HepG2 (cell line): ENCODE data around the gene ANTKMT. TPM values are rescaled to one million over a fixed set of nuclear protein-coding genes. Genes with fewer than 3 reads are reported as not detected.

Source experiments
- ATF2 ChIP-seq: sonication (generic); formaldehyde crosslinking; IDR thresholded peaks from 2 replicates; pipeline ENCODE4 v1.4.0; 2020; ENCODE audit warnings: missing genetic modification reagents
- GPN1 ChIP-seq: sonication (generic); formaldehyde crosslinking; IDR thresholded peaks from 2 replicates; pipeline ENCODE4 v1.5.1; 2020; ENCODE audit warnings: missing genetic modification reagents, borderline replicate concordance
- PITX1 ChIP-seq: sonication (generic); formaldehyde crosslinking; IDR thresholded peaks from 2 replicates; pipeline ENCODE4 v1.5.1; 2020; ENCODE audit warnings: mild to moderate bottlenecking, missing genetic modification reagents
- POLR2A ChIP-seq, 2 experiments: IDR thresholded peaks; 2 replicates each; pipeline ENCODE4 v1.6.1; 2011; ENCODE audit warnings: low read depth in 2 of 2, low read length in 2 of 2, mild to moderate bottlenecking in 1 of 2, moderate library complexity in 1 of 2; ENCODE audit not compliant: insufficient read depth in 1 of 2
- SOX6 ChIP-seq, 2 experiments: fragments of 450-650 bp in 1 of 2; sonication (generic) in 1 of 2; formaldehyde crosslinking in 1 of 2; IDR thresholded peaks; 2 replicates each; pipeline versions ENCODE4 v1.4.0 to v1.6.1; 2017 to 2020; ENCODE audit warnings: antibody characterized with exemption in 1 of 2, mild to moderate bottlenecking in 1 of 2, missing genetic modification reagents in 1 of 2
- SP1 ChIP-seq, 2 experiments: fragments of 450-650 bp in 1 of 2; sonication (generic) in 1 of 2; formaldehyde crosslinking in 1 of 2; IDR thresholded peaks; 2 replicates each; pipeline versions ENCODE4 v1.4.0 to v1.6.1; 2016 to 2020; ENCODE audit warnings: missing genetic modification reagents in 1 of 2
- STAT6 ChIP-seq: sonication (generic); formaldehyde crosslinking; IDR thresholded peaks from 2 replicates; pipeline ENCODE4 v1.4.0; 2020; ENCODE audit warnings: missing genetic modification reagents, mild to moderate bottlenecking, borderline replicate concordance
- TGIF2 ChIP-seq: IDR thresholded peaks from 2 replicates; pipeline ENCODE4 v1.6.1; 2016; ENCODE audit warnings: control low read depth, missing compliant biosample characterization
- TOPORS ChIP-seq: sonication (generic); formaldehyde crosslinking; IDR thresholded peaks from 2 replicates; pipeline ENCODE4 v1.8.0; 2023; ENCODE audit warnings: mild to moderate bottlenecking, missing genetic modification reagents
- ZBED4 ChIP-seq: sonication (generic); formaldehyde crosslinking; IDR thresholded peaks from 2 replicates; pipeline ENCODE4 v1.4.0; 2020; ENCODE audit warnings: missing genetic modification reagents, borderline replicate concordance
- ZNF260 ChIP-seq: sonication (generic); formaldehyde crosslinking; IDR thresholded peaks from 2 replicates; pipeline ENCODE4 v1.4.0; 2020; ENCODE audit warnings: missing genetic modification reagents, low read depth, mild to moderate bottlenecking, borderline replicate concordance
- ZNF331 ChIP-seq: sonication (generic); formaldehyde crosslinking; IDR thresholded peaks from 2 replicates; pipeline ENCODE4 v1.4.0; 2020; ENCODE audit warnings: missing genetic modification reagents
- ZNF446 ChIP-seq: sonication (generic); formaldehyde crosslinking; IDR thresholded peaks from 2 replicates; pipeline ENCODE4 v1.5.0; 2020; ENCODE audit warnings: mild to moderate bottlenecking, missing genetic modification reagents
- ZNF577 ChIP-seq: sonication (generic); formaldehyde crosslinking; IDR thresholded peaks from 2 replicates; pipeline ENCODE4 v1.4.0; 2020; ENCODE audit warnings: mild to moderate bottlenecking, low read depth, missing genetic modification reagents, borderline replicate concordance
- ZNF598 ChIP-seq: sonication (generic); formaldehyde crosslinking; IDR thresholded peaks from 2 replicates; pipeline ENCODE4 v1.5.1; 2020; ENCODE audit warnings: mild to moderate bottlenecking, missing genetic modification reagents, borderline replicate concordance
- ZNF772 ChIP-seq: sonication (generic); formaldehyde crosslinking; IDR thresholded peaks from 2 replicates; pipeline ENCODE4 v1.5.0; 2020; ENCODE audit warnings: mild to moderate bottlenecking, missing genetic modification reagents
- ZNF792 ChIP-seq: IDR thresholded peaks from 2 replicates; pipeline ENCODE4 v1.6.1; 2016
- polyA plus RNA-seq, 8 experiments: library from polyadenylated mRNA; depleted of rRNA in 3 of 8; stranded (reverse) in 7 of 8; unstranded in 1 of 8; fragments of >200 nt; fragmentation: Illumina TruSeq in 4 of 8; extraction: Trizol in 4 of 8; gene quantifications; 2 replicates each; pipeline versions ENCODE4 v1.2.1 to v1.2.3, GENCODE V29; 2011 to 2016; ENCODE audit warnings: low read depth in 4 of 8, missing spikeins in 1 of 8, mixed read lengths in 1 of 8; ENCODE audit not compliant: insufficient read depth in 1 of 8
- total RNA-seq, 5 experiments: library from RNA; depleted of rRNA; stranded (reverse); fragments of >200 nt; fragmentation: Illumina TruSeq; extraction: Trizol; gene quantifications; 2 replicates each; pipeline ENCODE4 v1.2.3, GENCODE V29; 2016; ENCODE audit warnings: low read depth in 1 of 5

ANTKMT gene
- total and polyA plus RNA-seq, 2 of the 13 experiments (the other 11 are each of a cell fraction or from before 2014, with no cell fraction given): 7.5 to 47.8 TPM

GRCh38 chr16:714558-715476, 6.1 kb upstream of the ANTKMT start, which contains the start of gene METRN (continued):
- TF ChIP-seq PITX1: peak; percentile 48; the same call in 1 of the 2 replicates
- no peak for TF ChIP-seq TOPORS
- TF ChIP-seq GPN1 (CRISPR knock-in tag): no peak
- TF ChIP-seq ZNF598 (CRISPR knock-in tag): no peak
- TF ChIP-seq ZNF260 (CRISPR knock-in tag): no peak
- TF ChIP-seq ZNF331 (CRISPR knock-in tag): peak; percentile 39; the same call in 1 of the 2 replicates
- TF ChIP-seq ATF2 (CRISPR knock-in tag): no peak
- TF ChIP-seq STAT6: no peak
- TF ChIP-seq TGIF2 (CRISPR knock-in tag): no peak
- TF ChIP-seq ZNF577 (CRISPR knock-in tag): no peak
- no peak for TF ChIP-seq ZNF792 (CRISPR knock-in tag)
- TF ChIP-seq POLR2A (IDR thresholded peaks at IDR 0.05; ENCODE audit: insufficient read depth in 1 of 2, low read depth in 2 of 2, low read length in 2 of 2): no peak
- TF ChIP-seq SOX6 (IDR thresholded peaks at IDR 0.05): no peak
- 0 out of 2 replicates have a peak, but pooled peaks have one; percentile 15 for TF ChIP-seq SOX6 (CRISPR knock-in tag; IDR thresholded peaks at IDR 0.05)
- no peak for TF ChIP-seq ZNF446 (CRISPR knock-in tag)
- no peak for TF ChIP-seq SP1 (IDR thresholded peaks at IDR 0.05)
- peak; percentile 64 for TF ChIP-seq SP1 (CRISPR knock-in tag; IDR thresholded peaks at IDR 0.05)
- no peak for TF ChIP-seq ZBED4 (CRISPR knock-in tag)
- 0 out of 2 replicates have a peak, but pooled peaks have one; percentile 34 for TF ChIP-seq ZNF772 (CRISPR knock-in tag)
